HG03064 (cell line): ENCODE results near the gene MRPS18B.
A peak's percentile ranks its signal among the peaks of the same experiment; 100 is the strongest.
"Not testable (repeated sequence)": the region's sequence is repeated elsewhere in the genome, so short reads cannot be mapped to it uniquely, and the experiment has no call there.

ENCODE experiments used
- ATAC-seq: cut with Tn5 transposase; IDR thresholded peaks from one replicate; pipeline ENCODE4 v1.9.1; 2021; ENCODE audit warnings: low read depth; ENCODE audit not compliant: unreplicated experiment

The MRPS18B gene

GRCh38 chr6:30617565-30618269, at the start of gene MRPS18B:
Gene MRPS18B, plus strand, starts transcription at chr6:30617840. Its CDS starts 26 bp downstream, at chr6:30617866.
- peak; percentile 61 for ATAC-seq

DNA sequence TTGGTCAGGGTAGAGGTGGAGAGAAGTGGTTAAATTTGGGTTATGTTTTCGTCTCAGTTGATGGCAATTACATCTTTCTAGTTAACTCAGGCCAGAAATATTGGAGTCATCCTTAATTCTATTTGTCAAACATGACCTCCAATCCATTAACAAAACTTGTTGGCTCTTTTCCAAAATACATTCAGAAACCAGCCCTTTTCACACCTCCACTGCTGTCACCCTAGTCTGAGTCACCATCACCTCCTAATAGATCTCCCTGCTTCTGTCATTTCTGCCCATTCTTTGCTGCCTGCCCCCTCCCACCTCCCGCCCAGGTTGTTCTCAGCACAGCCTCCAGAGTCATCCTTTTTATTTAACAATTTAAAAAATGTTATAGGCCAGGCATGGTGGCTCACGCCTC, 49.4 kb upstream of the MRPS18B start:
- ATAC-seq, result no peak

DNA sequence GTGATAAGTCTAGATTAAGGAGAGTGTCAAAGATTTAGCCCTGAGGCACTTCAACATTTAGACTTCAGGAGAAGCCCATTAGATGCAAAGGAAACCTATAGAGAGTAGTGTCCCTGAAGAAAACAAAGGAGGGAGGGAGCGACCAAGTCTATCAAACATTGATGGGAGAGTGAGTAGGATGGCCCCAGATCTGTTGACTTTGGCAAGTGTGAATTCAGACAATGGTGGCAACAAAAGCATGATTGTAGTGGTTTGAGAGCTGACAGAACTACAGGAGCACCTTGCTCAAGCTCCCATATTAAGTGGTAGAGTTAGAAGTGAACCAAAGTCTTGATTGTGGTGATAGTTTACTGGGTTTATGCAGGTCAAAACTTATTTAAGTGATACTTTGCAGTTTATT, 47.4 kb upstream of the MRPS18B start:
- ATAC-seq, result no peak

DNA sequence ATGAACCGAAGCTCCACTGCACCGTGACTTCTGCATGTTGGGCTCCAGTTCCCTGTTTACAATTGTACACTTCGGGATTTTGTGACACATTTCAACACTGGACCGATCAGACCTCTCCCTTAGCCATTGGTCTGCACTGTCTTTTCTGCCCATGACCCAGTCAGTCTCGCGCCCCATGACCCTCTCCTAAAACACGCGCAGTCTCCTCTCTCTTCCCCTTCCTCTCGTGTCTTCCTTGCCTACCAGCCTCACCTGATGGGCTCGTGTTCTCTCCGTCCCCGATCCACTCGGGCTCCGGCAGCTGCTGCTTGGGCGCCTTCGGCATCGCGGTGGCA, 46.9 kb upstream of the MRPS18B start:
- peak; percentile 23 for ATAC-seq

DNA sequence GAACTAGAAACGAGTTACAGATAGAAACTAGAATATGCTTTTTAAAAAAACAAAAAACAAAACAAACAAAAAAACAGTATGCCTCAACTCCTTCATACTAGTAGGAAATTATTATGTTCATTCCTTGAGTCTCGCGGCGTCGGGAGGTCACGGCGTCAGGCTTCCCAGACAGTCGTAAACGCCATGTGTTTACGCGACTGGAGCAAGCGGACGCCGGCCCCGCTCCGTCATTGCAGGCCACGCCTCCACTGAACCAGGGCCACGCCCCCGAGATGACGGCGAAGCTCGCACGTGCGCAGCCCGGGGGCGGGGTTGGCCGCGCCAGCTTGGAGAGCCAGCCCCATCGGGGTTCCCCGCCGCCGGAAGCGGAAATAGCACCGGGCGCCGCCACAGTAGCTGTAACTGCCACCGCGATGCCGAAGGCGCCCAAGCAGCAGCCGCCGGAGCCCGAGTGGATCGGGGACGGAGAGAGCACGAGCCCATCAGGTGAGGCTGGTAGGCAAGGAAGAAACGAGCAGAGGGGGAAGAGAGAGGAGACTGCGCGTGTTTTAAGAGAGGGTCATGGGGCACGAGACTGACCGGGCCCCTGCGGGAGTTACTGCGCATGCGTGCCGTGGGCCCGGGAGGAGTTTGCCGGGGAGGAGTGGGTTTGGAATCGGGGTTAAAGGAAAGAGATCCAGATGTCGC, 46.4 kb upstream of the MRPS18B start, which contains the start of gene ABCF1:
TSS of gene ABCF1 (plus strand) at position 368 of the 687 bp plus-strand sequence. CDS start at position 414, 46 bp downstream.
- ATAC-seq, result peak; percentile 90

DNA sequence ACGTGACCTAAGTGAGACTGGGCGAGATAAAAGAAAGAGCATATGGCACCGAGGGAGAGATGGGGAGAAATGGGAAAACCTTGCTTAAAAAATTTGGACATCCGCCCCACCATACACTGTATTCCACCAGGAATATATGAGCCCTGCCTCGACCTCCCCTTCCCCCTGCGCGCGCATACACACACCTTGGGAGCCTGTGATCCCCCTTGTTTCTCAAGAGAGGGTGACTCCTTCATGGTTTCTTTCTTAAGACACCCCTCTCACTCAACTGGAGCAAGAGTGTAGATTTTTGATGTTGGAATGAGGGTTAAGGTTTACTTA, 45.9 kb upstream of the MRPS18B start:
- ATAC-seq, result no peak

- ATAC-seq, result no peak
Observed at GRCh38 chr6:30572148-30572547, 45.5 kb upstream of the MRPS18B start.

GRCh38 chr6:30573113-30573512, 44.5 kb upstream of the MRPS18B start:
- ATAC-seq, result no peak

DNA sequence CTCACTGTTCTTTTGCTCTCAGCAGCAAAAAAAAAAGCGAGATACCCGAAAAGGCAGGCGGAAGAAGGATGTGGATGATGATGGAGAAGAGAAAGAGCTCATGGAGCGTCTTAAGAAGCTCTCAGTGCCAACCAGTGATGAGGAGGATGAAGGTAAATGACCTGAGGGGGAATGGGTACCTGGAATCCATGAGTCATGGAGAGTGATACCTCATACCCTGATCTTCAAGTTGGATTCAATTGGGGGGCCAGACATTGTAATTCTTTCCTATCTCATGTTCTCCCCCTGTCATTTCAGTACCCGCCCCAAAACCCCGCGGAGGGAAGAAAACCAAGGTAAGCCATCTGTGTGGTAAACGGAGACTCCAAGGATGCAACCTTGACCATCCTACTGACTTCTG, 39.6 kb upstream of the MRPS18B start:
- no peak for ATAC-seq

DNA sequence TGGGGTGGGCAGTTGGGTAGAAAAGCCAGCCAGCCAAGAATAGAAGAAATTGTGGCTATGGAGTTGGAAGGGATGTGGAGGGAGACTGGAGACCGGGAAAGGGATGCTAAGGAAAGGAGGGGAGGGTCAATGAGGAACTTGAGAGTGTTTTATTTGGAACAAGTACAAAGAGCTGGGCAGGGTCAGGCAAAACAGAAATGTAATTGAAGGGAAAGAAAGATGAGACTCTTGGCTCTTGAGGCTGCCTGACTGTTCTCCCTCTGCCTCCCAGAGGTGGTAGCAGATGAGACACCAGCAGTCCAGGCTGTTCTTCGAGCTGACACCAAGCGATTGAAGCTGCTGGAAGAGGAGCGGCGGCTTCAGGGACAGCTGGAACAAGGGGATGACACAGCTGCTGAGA, 33.7 kb upstream of the MRPS18B start:
- ATAC-seq, result no peak

DNA sequence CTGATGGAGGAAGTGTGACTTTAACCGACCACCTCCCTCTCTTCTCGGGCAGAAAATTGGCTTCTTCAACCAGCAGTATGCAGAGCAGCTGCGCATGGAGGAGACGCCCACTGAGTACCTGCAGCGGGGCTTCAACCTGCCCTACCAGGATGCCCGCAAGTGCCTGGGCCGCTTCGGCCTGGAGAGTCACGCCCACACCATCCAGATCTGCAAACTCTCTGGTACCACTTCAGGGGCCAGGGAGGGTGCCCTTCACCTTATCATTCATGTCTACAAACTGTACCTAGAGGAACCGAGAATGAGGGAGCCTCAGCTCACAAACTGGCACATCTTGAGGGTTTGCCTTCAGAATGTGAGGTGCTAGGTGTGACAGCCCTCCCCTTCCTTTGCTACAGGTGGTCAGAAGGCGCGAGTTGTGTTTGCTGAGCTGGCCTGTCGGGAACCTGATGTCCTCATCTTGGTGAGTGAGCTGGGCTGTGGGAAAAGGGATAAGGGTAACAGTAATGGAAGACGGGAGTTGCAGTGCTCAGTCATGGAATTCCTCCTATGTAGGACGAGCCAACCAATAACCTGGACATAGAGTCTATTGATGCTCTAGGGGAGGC, 27.8 kb upstream of the MRPS18B start:
- ATAC-seq, result no peak

DNA sequence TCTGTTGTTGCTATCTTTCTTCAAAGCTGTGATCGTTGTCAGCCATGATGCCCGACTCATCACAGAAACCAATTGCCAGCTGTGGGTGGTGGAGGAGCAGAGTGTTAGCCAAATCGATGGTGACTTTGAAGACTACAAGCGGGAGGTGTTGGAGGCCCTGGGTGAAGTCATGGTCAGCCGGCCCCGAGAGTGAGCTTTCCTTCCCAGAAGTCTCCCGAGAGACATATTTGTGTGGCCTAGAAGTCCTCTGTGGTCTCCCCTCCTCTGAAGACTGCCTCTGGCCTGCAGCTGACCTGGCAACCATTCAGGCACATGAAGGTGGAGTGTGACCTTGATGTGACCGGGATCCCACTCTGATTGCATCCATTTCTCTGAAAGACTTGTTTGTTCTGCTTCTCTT, 27.1 kb upstream of the MRPS18B start:
- ATAC-seq, result no peak

DNA sequence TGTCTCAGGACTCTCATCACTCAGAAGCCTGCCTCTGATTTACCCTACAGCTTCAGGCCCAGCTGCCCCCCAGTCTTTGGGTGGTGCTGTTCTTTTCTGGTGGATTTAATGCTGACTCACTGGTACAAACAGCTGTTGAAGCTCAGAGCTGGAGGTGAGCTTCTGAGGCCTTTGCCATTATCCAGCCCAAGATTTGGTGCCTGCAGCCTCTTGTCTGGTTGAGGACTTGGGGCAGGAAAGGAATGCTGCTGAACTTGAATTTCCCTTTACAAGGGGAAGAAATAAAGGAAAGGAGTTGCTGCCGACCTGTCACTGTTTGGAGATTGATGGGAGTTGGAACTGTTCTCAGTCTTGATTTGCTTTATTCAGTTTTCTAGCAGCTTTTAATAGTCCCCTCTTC, 26.6 kb upstream of the MRPS18B start:
- ATAC-seq, result no peak

DNA sequence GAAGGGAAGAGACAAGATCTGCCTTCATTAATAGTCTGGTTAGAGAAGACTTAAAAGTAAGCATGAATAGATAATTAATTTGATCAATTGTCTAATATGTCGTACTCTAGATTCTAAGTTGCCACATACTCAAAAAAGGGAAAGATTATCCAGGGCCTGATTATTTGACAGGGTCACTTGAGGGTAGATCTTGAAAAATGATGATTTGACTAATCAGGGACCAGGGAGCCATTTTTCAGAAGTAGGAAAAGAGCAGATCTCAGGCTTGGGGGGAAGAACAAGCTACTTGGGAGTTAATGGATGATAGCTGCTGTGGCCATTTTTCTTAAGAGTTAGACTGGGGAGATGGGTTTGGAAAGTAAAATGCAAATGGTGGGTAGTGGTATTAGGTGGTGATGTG, 25.4 kb upstream of the MRPS18B start:
- ATAC-seq, result no peak

GRCh38 chr6:30597315-30598144, 20.1 kb upstream of the MRPS18B start:
- not testable (repeated sequence) for ATAC-seq

DNA sequence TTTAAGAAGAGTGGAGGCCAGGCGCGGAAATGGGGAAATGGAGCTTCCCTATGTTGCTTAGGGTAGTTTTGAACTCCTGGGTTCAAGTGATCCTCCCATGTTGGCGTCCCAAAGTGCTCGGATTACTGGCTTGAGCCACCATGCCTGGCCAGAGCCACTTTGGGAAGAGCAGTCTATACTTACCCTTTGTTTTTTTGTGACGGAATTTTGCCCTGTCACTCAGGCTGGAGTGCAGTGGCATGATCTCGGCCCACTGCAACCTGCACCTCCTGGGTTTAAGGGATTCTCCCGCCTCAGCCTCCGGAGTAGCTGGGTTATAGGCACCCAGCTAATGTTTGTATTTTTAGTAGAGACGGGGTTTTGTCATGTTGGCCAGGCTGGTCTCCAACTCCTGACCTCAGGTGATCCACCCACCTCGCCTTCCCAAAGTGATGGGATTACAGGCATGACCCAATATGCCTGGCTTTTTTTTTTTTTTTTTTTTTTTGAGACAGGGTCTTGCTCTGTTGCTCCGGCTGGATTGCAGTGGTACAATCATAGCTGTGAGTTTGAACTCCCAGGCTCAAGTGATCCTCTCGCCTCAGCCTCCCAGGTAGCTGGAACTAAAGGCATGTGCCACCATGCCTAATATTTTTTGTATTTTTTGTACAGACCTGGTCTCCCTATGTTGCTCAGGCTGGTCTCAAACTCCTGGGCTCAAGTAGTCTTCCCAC, 18.6 kb upstream of the MRPS18B start:
- no peak for ATAC-seq

DNA sequence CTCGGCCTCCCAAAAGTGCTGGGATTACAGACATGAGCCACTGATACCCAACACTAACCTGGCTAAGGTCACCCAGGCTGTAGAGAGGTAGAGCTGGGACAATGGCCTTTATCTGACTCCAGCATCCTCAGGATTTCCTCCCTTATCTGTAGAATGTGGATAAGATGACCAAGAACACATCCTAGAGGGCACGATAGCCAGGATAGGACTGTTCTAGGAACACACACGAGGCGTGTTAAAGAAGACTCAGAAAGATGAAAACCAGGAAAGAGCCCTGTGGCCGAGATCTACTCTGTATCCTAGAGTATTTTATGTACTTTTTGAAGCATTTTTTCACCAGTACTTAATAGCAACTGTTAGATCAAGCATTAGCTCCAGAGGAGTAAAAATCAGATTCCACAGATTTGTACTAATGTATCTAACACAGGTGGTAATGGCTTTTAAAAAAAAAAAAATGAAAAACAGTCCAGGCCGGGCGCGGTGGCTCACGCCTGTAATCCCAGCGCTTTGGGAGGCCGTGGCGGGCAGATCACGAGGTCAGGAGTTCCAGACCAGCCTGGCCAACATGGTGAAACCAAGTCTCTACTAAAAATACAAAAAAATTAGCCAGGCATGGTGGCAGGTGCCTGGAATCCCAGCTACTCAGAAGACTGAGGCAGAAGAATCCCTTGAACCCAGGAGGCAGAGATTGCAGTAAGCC, 17.9 kb upstream of the MRPS18B start:
- no peak for ATAC-seq

DNA sequence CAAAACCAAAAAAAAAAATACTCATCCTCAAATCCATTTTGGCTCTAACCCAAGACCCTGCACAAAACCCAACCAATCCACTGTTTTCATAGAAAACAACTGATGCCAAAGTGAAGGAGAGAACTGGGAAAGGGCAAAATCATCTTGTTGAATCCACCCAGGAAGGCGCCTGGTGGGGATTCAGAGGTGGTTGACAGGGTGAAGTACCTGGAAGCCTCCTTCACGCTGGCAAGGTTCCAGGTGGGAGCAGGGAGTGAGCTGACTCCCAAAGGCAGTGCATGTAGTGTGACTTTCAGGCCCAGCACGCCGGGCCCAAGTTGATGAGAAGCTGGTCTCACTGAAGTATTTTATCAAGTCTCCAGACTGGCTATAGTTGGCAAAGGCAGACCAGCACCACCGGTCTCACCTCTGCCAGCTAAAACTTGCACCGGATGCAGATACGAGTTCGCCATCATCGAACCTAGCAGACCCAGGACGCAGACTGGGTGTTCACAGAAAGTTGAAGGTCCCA, 17.1 kb upstream of the MRPS18B start:
- ATAC-seq, result no peak

DNA sequence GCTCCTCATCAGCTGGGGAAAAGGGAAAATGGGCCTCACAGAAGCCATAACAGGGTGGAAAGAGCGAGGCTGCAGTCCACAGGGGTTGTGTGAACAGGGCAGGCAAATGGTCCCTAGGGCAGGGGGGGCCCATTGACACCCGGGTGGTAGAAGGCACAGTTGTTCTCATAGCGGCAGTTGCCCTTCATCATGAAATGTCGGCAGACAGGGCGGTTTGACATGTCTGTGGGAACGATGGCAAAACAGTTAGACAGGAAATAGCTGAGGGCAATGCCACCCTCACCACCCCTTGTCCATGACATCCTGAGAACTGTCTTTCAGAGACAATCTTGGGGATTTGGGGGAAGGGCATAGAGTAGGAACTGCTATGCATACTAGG, 16.2 kb upstream of the MRPS18B start:
- no peak for ATAC-seq
